Measurements from ENCODE around the gene ARMH3. TPM values are rescaled to one million over a fixed set of nuclear protein-coding genes. Genes with fewer than 3 reads are reported as not detected.

Gene ARMH3
- total RNA-seq, 1 donor from 2014 or later, result 10.7 TPM

DNA sequence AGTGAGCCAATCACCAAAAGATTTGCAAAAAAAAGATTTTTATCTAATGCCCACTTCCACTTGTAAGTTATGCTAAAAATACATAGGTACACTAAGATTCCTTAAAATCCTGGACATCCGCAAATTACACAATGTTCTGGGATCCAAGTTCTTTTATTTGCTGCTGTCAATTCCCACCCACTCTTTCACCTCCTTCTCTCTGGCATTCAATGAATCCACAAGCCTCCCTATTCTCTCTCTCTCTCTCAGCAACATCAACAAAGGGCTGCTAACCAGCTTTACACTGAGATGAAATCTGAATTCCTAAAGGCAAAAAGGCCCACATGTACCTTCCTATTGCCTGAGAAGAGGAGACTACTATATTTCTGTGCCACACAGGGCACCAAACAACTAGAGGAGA is 99.9 kb downstream of the ARMH3 start:
- TF ChIP-seq, protein P1, sequence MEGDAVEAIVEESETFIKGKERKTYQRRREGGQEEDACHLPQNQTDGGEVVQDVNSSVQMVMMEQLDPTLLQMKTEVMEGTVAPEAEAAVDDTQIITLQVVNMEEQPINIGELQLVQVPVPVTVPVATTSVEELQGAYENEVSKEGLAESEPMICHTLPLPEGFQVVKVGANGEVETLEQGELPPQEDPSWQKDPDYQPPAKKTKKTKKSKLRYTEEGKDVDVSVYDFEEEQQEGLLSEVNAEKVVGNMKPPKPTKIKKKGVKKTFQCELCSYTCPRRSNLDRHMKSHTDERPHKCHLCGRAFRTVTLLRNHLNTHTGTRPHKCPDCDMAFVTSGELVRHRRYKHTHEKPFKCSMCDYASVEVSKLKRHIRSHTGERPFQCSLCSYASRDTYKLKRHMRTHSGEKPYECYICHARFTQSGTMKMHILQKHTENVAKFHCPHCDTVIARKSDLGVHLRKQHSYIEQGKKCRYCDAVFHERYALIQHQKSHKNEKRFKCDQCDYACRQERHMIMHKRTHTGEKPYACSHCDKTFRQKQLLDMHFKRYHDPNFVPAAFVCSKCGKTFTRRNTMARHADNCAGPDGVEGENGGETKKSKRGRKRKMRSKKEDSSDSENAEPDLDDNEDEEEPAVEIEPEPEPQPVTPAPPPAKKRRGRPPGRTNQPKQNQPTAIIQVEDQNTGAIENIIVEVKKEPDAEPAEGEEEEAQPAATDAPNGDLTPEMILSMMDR (IDR thresholded peaks at IDR 0.05; ENCODE audit: insufficient read depth, low read length, poor library complexity, severe bottlenecking), result no peak
- Histone ChIP-seq H3K36me3 (ENCODE audit: control insufficient read depth, insufficient read depth, low read length) (no peaks in the 10 kb centered on the region), H3K4me3 (ENCODE audit: low read depth, low read length) (no peak overlapping the region), H3K27me3 (ENCODE audit: control insufficient read depth, insufficient read depth, low read length) (no peaks in the 10 kb centered on the region)
- DNase-seq (ENCODE audit: low read depth), result no peak

DNA sequence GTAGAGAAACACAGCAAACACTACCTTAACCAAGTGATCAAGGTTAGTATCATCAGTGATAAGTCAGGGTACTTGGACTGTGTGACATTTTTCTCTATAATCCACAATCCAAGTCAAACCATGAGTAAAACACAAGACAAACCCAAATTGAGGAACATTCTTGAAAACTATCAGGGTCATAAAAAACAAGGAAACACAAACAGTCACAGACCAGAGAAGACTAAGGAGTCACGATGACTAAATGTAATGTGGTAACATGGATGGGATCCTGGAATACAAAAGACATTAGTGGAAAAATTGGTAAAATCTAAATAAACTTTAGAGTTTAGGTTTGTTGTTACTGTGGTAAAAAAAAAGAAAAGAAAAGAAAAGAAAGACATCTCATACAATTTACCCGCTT is 103.8 kb downstream of the ARMH3 start:
- Histone ChIP-seq H3K36me3 (ENCODE audit: control insufficient read depth, insufficient read depth, low read length) (no peaks in the 10 kb centered on the region), H3K27me3 (ENCODE audit: control insufficient read depth, insufficient read depth, low read length) (no peaks in the 10 kb centered on the region), H3K4me3 (ENCODE audit: low read depth, low read length) (no peak overlapping the region)
- DNase-seq (ENCODE audit: low read depth), result no peak
- TF ChIP-seq, protein P1 (IDR thresholded peaks at IDR 0.05; ENCODE audit: insufficient read depth, low read length, poor library complexity, severe bottlenecking), result no peak

- H3K36me3 ChIP-seq (ENCODE audit: control insufficient read depth, insufficient read depth, low read length), result no peaks in the 10 kb centered on the region
- H3K27me3 ChIP-seq (ENCODE audit: control insufficient read depth, insufficient read depth, low read length), result no peaks in the 10 kb centered on the region
- H3K4me3 ChIP-seq (ENCODE audit: low read depth, low read length), result no peak overlapping the region
- no peak for DNase-seq (ENCODE audit: low read depth)
- TF ChIP-seq, protein P1 (IDR thresholded peaks at IDR 0.05; ENCODE audit: insufficient read depth, low read length, poor library complexity, severe bottlenecking), result no peak
Observed at GRCh38 chr10:101950213-101950612, 105.8 kb downstream of the ARMH3 start.

GRCh38 chr10:101941871-101942270 is 114.1 kb downstream of the ARMH3 start:
- H3K36me3 ChIP-seq (ENCODE audit: control insufficient read depth, insufficient read depth, low read length), result no peaks in the 10 kb centered on the region
- no peak for DNase-seq (ENCODE audit: low read depth)
- no peak overlapping the region for H3K4me3 ChIP-seq (ENCODE audit: low read depth, low read length)
- H3K27me3 ChIP-seq (ENCODE audit: control insufficient read depth, insufficient read depth, low read length), result no peaks in the 10 kb centered on the region
- TF ChIP-seq, protein P1 (IDR thresholded peaks at IDR 0.05; ENCODE audit: insufficient read depth, low read length, poor library complexity, severe bottlenecking), result no peak

- Histone ChIP-seq H3K27me3 (ENCODE audit: control insufficient read depth, insufficient read depth, low read length) (no peaks in the 10 kb centered on the region), H3K4me3 (ENCODE audit: low read depth, low read length) (no peak overlapping the region), H3K36me3 (ENCODE audit: control insufficient read depth, insufficient read depth, low read length) (no peaks in the 10 kb centered on the region)
- no peak for DNase-seq (ENCODE audit: low read depth)
- TF ChIP-seq, protein P1 (IDR thresholded peaks at IDR 0.05; ENCODE audit: insufficient read depth, low read length, poor library complexity, severe bottlenecking), result no peak
Observed at GRCh38 chr10:101940916-101941315, 115.1 kb downstream of the ARMH3 start.

DNA sequence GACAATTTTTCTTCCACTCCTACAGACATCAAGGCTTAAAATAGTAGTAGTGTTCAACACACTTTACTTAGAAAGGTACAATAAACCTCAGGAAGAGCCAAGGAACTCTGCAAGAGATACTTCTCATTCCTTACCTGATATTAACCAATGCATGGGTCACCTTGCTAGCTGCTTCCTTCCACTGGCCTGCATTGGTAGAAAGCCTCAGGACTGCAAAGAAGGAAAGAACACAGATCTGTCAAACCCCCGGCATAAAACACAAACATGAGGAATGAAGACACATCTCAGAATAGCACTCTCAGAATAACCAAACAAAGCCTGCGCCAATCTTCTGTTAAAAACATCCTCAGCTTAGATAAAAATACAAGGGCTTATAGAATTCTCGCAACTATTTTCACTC is 116.2 kb downstream of the ARMH3 start:
- Histone ChIP-seq H3K27me3 (ENCODE audit: control insufficient read depth, insufficient read depth, low read length) (no peaks in the 10 kb centered on the region), H3K4me3 (ENCODE audit: low read depth, low read length) (no peak overlapping the region), H3K36me3 (ENCODE audit: control insufficient read depth, insufficient read depth, low read length) (no peaks in the 10 kb centered on the region)
- TF ChIP-seq, protein P1 (IDR thresholded peaks at IDR 0.05; ENCODE audit: insufficient read depth, low read length, poor library complexity, severe bottlenecking), result no peak
- DNase-seq (ENCODE audit: low read depth), result no peak

Measured in kidney epithelial cell (primary cell).